HG03060 (cell line): Measurements from ENCODE around the gene GRIA1.

Experiments
- ATAC-seq: cut with Tn5 transposase; IDR thresholded peaks from one replicate; pipeline ENCODE4 v1.9.1; 2021; ENCODE audit warnings: low read depth, moderate number of reproducible peaks; ENCODE audit not compliant: unreplicated experiment

GRIA1 gene

GRCh38 chr5:153490118-153491037 is at the start of gene GRIA1:
Gene GRIA1, plus strand, starts transcription at chr5:153490670.
- ATAC-seq: no peak

DNA sequence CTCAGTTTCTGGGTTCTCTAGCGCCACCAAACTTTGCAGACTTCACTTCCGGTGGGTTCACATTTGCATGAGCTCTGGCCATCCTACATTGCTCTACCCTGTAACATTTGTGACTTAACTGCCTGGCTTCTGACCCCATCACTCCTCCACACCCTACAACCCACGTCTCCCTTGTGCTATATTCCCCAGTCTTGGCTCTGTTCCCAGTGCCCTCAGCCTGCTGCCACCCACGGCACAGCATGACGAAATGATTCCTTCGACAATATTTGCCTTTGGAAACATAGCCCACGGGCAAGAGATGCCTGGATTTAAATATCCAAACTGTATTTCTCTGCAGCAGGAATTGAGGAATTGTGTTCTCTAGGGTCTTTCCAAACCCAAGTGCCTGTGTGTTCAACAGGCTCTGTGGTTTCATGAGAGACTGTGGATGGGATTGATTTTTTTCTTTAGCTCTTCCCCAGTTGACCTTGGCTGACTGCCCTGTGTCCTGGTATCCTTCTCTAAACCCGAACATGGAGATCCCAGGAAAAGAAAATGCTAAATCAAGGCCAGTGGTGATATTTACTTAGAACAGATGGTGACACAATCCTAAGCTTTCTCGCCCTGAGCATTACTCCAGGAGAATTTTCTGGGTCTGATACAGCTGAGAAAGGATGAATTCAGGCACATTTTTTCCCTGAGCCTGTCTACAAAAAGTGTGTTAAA is 44.4 kb upstream of the GRIA1 start:
- no peak for ATAC-seq

DNA sequence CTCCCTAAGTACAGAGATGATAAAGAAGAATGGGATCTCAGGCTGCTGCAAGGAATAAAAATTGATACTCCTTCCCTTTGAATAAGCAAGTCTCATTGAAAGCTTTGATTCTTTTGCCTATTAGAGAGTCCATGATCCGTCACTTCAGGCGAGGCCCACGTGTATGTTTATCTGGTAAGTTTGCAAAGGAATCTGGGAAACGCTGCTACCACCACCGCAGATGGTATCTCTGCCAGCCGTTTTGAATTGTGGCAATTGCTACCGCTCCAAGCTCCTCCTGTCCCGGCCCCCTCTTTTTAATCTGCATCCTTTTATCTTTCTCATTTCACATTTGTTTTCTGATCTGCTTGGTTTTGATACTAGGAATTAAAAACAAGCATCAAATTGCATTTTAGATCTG is 42.9 kb upstream of the GRIA1 start:
- no peak for ATAC-seq

GRCh38 chr5:153456354-153456753 is 34.1 kb upstream of the GRIA1 start:
- no peak for ATAC-seq

GRCh38 chr5:153456993-153457392 is 33.5 kb upstream of the GRIA1 start:
- no peak for ATAC-seq

DNA sequence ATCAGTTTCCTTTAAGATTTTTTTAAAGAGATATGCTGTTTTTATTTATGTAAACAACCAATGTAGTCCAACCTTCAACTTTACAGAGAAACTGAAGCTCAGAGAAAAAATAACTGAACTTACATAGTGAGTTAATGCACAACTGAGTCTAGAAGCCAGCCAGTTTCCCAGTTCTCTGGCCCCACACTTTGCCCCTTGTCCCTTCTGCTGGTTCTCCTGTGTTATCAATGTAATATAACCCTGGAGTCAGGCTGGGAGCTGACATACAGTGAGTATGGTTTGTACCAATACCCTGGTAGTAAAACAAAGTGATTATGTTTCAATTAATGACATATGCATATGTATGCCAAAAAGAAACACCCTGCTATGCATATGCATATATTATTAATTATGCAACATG is 32.2 kb upstream of the GRIA1 start:
- no peak for ATAC-seq

DNA sequence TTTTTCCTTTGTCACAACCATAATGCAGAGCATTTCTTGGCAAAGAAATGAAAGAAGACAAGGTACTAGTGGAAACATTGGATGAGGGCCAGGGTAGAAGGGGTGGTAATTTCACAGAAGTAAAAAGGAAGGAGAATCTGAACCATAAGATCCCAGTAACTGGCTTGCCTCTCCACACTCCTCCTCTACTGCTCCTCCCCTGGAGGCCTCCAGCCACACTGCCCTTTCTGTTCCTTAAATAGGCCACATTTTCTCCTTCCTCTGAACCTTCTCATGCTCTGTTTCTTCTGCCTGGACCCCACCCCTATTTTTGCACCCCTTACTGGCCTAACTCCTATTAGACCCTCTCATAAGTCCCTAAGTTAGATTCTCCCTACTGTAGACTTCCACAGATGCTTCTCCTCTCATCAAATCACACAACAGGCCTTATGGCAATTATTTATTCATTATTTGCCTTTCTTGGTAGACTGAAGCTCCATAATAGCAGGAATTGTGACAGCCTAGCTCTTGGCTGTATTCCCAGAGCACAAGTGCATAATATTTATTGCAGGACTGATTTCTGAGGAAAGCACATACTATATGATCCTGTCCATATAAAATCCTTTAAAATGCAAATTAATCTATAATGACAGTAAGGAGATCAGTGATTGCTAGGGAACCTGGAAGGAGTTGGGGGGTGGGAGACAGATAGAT is 31.3 kb upstream of the GRIA1 start:
- ATAC-seq: no peak

GRCh38 chr5:153460421-153460820 is 30.0 kb upstream of the GRIA1 start:
- ATAC-seq: no peak

DNA sequence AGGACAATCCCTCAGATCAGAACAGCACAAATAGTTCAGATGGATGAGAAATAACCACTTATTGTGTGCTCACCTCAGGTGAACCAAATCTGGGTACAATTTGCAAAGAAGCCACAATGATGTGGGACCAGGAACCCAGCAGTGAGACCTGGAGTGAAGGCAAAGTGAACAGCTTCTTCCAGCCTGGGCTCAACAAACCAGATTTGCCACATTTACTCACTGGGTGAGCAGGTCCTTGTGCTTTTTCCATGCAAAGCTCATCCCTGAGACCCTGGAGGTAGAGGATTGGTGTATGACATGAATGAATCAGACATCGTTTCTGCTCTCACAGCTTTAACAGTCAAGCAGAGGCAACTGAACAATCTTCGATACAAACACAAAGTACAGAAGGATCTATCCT is 29.1 kb upstream of the GRIA1 start:
- no peak for ATAC-seq

DNA sequence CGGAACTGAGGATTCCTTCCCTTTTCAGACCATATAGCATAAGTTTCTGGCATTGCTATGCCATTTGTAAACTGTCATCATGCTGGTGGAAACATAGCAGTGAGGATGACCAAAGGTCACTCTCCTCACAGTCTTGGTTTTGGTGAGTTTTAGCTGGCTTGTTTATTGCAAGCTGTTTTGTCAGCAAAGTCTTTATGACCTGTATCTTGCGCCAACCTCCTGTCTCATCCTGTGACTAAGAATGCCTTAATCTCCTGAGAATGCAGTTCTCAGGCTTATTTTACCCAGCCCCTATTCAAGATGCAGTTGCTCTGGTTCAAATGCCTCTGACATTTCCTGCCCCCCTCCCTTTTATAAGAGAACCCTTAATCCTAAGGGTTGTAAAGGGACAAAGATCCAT is 26.7 kb upstream of the GRIA1 start:
- no peak for ATAC-seq

- no peak for ATAC-seq
These were observed 22.9 kb upstream of the GRIA1 start for GRCh38 chr5:153467546-153467945.

- no peak for ATAC-seq
These were observed 21.0 kb upstream of the GRIA1 start for GRCh38 chr5:153469423-153469822.

DNA sequence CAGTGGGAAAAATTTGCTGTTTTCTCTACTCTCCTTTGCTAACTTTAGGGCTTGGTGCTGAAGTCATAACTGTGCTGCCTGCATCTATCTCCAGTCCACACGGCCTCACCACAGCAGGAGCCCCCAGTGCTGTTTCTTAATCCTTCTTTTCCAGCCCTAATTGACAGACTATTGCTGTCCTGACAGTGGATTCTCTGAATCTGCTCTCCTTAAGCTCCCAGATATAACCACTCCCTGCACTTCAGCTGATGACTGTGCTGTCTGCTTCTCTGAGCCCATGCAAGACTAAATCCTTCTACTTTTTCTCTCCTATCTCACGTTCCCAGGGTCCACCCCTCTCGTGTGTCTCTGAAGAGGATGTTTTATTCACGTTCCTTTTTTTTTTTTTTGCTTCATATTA is 19.7 kb upstream of the GRIA1 start:
- no peak for ATAC-seq

- ATAC-seq: no peak
These were observed 13.7 kb upstream of the GRIA1 start for GRCh38 chr5:153476767-153477166.

DNA sequence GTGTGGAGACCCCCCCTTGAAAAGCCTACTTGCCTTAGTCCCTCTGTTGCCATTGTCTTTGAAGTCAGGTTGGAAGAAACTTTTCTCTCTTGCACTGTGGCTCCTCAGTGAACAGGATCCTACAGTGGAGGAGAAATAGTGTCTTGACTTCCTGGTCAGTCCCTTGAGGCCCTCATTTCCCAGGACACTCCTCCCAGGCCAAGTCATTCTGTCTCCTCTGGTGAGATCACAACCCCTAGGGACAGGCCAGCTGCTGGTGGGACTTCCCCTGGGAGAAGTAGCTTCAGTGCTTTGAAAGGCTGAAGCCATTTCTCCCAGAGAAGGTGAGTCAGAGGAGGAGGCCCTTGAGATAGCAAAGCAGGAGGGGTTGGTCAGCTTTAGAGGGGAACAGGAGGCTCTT is 10.1 kb upstream of the GRIA1 start:
- ATAC-seq: peak; percentile 93

- ATAC-seq: no peak
These were observed 7.0 kb upstream of the GRIA1 start for GRCh38 chr5:153483482-153483881.

- no peak for ATAC-seq
These were observed 4.8 kb upstream of the GRIA1 start for GRCh38 chr5:153485641-153486040.

DNA sequence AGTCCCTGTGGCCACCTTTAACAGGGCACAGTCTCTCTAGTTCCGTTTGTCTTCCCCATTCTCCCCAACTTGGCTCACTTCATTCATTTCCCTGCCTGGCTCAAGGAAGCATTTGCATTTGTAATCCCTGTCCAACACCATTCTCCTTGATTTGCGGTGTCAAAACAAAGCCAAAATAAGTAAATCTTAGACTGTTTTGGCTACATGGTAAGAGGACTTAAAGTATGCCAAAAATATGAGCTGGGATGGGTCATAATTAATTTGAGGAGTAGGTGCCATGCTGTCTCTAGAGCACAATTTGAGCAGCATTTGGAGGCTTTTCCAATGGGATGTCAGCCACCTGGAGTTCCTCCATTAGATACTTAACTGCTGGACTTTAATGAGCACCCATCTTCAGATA is 3.7 kb upstream of the GRIA1 start:
- no peak for ATAC-seq

DNA sequence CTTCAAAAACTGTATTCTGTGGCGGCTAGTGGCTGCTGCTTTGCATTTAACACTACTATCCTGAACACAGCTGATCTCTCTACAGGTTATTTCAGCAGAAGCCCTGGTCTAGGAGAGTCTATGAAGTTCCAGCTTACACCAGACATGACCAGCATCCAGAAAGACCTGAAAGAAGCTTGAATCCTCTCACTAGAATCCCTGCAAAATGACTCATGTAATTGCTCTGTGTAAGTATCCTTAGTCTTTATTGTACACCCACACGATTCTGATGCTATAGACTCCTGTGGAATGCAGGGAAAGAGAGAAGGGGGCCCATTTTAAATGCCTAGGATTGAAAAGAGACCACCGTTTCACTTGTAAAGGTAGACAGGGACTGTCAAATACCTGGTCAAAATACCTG is 859 bp upstream of the GRIA1 start:
- ATAC-seq: no peak

GRCh38 chr5:153491038-153491744 is 721 bp downstream of the GRIA1 start:
- no peak for ATAC-seq

GRCh38 chr5:153491856-153492255 is 1.4 kb downstream of the GRIA1 start:
- no peak for ATAC-seq
